Retina (tissue), 1 donor: ENCODE data around the gene FBXL19.

Experiments
- DNase-seq: peaks from one replicate; pipeline ENCODE4 v3.0.0-alpha.2; 2016

The FBXL19 gene

DNA sequence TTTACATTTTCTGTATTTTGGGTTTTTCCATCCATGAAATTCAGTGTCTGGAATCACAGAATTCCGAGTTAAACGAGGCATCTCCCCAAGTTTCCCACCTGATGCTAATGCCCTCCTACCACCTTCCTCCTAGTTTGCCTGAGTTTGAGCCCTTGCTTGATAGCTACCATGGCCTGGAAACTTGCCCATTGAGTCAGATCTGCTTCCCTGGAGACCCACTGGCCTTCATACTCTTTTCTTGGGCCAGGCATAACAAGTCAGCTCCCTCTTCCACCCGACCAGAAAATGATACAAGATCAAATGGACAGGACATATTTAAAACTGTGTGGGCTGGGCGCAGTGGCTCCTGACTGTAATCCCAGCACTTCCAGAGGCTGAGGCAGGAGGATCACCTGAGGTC, 44.4 kb downstream of the FBXL19 start:
- DNase-seq, result no peak

DNA sequence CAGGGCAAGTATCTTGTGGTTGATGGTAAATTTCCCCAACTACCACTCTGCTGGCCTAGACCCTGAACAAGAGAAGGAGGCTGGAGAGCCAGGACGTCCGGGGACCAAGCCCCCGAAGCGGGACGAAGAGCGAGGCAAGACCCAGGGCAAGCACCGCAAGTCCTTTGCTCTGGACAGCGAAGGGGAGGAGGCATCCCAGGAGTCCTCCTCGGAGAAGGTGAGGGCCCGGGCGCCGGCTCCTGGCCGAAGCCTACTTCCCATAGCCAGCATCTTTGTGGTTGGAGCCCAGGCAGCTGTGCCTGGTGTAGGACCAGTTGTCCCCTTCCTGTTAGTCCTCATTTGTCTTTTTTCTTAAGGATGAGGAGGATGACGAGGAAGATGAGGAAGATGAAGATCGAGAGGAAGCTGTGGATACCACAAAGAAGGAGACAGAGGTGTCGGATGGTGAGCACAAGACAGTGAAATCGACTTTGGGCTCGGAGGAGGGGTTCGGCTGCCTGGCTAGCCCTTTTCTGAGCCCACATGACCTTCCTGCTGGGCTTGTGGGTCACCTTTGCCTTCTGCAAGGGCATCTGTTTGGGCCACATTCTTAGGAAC, 46.0 kb downstream of the FBXL19 start:
- no peak for DNase-seq

DNA sequence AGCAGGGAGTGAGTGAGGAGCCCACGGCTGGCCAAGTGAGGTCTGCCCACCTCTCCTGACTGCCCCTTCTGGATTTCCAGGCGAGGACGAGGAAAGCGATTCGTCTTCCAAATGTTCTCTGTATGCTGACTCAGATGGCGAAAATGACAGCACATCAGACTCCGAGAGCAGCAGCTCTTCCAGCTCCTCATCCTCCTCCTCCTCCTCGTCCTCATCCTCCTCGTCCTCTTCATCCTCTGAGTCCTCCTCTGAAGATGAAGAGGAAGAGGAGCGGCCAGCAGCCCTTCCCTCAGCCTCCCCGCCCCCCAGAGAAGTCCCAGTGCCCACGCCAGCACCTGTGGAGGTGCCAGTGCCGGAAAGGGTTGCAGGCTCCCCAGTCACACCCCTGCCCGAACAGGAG, 47.9 kb downstream of the FBXL19 start:
- no peak for DNase-seq

DNA sequence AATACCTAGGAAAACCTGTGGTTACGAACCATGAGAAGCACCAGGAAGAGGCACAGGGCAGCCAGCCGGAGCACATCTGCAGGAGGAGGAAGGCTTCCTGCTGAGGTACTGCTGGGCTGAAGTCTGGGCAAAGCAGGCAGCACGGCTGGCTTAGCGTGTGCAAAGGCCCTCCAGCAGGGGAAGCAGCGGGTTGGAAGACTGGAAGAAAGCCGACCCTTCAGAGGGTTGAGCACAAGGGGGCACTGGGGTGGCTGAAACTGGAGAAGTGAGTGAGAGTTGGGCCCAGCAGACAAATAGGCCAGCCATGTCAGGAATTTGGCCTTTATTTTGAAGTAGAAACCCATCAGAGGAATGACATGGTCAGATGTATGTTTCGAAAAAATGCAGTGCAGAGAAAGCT, 49.5 kb downstream of the FBXL19 start:
- no peak for DNase-seq

DNA sequence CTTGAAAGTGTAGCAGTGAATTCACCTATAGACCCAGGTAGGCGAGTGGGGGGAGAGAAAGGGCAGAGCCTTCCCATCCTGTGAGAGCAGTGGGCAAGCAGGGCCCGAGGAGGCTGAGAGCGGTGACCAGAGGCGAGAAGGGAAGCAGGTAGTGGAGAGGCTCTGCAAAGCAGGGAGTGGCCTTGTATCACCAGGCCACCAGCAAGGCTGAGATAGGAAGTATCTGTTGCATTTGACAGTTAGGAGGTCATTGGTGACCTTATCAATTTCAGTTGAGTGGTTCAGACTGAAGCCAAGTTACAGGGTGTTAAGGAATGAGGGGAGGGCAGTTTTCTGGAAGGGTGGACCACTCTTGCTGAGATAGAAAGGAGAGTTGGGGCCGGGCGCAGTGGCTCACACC, 51.0 kb downstream of the FBXL19 start:
- DNase-seq, result no peak

DNA sequence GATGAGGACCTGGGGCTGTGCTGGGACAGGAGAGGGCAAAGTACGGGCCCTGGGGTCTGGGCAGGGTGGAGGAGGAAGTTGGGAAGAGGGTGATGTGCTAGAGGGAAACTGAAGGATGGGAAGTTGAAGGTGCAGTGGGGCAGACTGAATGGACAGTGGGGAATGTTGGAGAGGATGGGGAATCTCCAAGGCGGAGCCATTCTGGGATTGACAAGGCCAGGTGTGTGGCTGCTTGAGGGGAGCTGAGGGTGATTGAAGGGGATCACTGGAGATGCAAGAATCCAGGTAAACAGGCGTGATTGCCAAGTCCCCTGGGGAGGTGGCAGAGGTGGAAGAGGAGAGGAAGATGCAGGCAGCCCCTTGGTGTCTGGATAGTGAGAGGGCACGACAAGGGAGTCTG, 53.1 kb downstream of the FBXL19 start:
- no peak for DNase-seq

DNA sequence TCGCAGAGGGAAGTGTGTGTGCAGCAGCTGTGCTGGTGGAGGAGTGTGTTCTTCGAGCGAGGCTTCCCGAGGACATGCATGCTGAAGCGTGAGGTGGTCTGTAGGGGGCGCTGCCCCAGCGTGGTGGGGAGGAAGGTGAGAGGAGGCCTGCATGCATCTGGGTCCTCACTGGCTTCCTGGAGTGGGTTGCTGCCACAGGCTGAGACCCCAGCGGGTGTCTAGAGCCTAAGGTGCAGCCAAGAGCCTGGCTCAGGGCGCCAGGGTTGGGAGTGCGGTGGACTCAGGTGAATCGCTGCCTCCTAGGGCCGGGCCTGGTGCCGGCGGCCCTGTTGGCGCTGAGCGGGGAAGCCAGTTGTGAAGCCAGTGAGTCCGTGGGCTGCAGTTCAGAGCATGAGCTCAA, 54.1 kb downstream of the FBXL19 start:
- no peak for DNase-seq

DNA sequence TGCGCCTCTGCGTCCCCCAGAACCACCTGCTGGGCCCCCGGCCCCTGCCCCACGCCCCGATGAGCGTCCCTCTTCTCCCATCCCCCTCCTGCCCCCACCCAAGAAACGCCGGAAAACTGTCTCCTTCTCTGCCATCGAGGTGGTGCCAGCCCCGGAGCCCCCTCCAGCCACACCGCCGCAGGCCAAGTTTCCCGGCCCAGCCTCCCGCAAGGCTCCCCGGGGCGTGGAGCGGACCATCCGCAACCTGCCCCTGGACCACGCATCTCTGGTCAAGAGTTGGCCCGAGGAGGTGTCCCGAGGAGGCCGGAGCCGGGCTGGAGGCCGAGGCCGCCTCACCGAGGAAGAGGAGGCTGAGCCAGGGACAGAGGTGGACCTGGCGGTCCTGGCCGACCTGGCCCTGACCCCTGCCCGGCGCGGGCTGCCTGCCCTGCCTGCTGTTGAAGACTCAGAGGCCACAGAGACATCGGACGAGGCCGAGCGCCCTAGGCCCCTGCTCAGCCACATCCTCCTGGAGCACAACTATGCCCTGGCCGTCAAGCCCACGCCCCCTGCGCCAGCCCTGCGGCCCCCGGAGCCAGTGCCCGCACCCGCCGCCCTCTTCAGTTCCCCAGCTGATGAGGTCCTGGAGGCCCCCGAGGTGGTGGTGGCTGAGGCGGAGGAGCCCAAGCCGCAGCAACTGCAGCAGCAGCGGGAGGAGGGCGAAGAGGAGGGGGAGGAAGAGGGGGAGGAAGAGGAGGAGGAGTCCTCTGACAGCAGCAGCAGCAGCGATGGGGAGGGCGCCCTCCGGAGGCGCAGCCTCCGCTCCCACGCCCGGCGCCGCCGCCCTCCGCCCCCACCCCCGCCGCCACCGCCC, 56.0 kb downstream of the FBXL19 start:
- DNase-seq, result no peak

DNA sequence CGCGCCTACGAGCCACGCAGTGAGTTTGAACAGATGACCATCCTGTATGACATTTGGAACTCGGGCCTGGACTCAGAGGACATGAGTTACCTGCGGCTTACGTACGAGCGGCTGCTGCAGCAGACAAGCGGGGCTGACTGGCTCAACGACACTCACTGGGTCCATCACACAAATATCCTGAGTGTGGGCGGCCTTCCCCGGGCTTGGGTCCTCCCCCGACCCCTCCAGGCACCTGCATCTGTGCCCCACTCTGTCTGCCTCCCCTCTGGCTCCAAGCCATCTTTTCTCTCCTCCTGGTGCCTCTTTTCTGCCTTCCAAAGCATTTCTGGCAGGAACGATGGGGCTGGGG, 56.6 kb downstream of the FBXL19 start:
- no peak for DNase-seq

DNA sequence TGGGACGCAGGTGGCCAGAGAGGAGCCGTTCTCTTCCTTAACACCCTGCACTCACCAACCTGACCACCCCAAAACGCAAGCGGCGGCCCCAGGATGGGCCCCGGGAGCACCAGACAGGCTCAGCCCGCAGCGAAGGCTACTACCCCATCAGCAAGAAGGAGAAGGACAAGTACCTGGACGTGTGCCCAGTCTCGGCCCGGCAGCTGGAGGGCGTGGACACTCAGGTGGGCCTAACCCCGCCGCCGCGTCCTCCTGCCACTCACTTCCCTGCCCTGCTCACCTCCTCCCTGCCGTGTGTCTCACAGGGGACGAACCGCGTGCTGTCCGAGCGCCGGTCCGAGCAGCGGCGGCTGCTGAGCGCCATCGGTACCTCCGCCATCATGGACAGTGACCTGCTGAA, 57.1 kb downstream of the FBXL19 start:
- no peak for DNase-seq

DNA sequence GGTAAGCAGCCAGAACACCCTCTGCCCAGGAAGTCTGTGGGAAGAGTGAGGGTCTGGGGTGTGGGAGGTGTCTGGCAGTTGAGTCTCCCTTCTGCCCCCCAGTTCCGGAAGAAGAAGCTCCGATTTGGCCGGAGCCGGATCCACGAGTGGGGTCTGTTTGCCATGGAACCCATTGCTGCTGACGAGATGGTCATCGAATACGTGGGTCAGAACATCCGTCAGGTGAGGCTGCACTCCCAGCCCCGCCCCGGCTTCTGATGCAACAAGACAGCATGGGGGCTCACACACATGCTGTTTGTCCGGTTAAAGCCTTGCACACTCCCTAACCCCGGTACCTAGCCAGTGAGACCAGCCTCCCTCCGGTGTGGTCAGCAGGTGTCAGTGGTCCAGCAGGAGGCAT, 57.6 kb downstream of the FBXL19 start:
- DNase-seq, result no peak

DNA sequence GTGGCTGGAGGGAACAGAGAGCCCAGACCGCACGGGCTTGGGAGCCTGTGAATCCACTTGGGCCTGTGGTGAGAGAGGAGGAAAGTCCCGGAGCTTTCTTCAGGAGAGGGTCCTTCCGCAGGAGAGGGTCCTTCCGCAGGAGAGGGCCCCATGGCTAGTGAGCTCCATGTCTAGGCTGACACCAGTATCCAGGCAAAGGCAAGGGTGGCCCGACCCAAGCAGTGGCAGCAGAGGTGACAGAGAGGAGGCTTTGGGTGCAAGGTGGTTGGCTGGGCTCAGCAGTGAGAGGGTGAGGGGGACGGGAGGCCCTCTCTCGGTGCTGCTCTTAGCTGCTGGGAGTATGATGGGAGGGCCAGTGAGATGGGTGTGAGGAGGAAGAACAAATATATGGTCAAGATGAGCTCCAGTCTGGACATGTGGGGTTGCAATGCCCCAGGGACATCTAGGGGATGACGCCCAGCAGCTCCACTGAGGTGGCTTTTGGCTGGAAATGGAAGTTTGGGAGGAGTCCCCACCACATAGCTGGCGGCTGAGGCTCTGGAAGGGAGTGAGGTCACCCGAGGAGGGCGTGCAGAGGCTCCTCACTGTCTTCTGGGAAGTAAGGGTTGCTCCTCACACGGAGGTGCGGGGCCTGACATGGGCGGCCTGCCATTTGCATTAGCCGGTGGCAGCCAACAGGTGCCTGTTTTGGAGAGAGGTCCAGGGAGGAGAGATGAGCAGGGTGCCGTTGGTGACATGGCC, 59.3 kb downstream of the FBXL19 start:
- DNase-seq, result no peak

DNA sequence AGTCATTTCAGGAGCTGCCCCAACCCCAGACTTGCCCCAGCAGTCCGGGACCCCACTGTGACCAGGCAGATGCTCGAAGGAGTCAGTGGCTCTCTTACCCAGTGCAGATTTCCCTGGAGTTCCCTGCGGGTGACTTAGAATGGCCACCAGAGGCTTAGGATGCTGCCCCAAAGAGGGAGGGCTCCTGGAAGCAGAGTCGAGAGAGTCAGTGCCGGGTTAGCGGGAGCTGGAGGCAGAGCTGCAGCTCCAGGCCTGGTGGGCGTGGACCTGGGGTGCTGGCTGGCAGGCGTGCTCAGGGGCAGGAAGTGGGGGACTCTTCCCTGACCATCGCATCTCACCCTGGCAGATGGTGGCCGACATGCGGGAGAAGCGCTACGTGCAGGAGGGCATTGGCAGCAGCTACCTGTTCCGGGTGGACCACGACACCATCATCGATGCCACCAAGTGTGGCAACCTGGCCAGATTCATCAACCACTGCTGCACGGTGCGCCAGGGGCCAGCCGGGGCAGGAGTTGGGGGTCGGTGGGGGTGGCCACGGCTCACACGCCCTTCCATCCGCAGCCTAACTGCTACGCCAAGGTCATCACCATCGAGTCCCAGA, 60.0 kb downstream of the FBXL19 start:
- DNase-seq, result no peak

DNA sequence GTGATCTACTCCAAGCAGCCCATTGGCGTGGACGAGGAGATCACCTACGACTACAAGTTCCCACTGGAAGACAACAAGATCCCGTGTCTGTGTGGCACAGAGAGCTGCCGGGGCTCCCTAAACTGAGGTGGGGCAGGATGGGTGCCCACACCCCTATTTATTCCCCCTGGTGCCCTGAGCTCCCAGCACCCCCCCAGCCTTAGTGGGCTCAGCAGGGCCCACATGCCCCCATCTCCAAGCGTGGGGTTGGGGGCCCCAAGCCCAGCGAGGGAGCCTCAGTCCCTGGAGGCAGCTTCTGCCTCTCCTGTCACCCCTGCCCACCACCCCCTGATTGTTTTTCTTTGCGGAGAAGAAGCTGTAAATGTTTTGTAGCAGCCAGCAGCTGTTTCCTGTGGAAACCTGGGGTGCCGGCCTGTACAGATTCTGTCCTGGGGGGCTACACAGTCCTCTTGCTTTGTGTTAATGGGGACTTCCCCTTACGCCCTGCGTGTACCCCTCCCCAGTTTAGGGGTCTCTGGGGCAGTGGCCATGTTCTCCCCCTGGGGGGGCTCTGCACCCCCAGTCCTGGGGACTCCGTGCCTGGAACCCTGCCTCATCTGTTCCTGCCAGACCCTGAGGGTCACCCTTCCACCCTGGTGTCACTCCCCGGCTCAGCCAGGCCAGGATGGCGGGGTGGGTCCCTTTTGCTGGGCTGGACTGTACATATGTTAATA, 60.7 kb downstream of the FBXL19 start:
- DNase-seq, result no peak

DNA sequence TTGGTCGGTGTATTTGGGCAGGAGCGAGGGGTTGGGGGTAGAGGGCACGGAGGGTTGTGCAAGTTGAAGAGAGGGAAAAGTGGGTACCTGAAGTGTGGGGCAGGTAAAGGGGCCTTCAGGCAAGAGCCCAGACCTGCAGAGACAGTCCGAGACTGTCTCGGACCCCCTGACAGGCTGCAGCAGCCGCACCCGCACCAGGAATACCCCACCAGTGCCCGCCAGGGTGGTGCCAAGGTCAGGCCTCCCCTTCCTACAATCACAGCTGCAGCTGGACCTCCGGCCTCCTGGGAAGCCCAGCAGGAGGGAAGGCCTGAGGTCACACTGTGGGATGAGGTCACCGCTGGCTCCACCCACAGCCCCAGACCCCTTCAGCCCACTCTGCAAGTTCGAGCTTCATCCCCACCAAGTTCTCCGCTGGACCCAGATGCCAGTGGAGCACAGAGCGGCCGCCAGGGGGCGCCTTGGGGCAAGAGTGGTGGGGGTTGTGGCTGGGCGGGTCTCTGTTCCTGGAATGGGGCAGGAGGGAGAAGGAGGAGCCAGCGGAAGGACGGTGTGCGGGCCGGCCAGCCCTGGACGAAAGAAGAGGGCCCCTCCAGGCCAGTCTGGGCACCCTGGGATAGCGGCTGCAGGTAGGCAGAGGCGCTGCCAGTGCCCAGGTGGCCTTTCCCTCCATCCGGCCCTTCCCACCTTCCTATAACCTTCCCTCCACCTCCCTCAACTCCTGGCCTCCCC, 61.5 kb downstream of the FBXL19 start, which contains the start of gene HSD3B7:
Gene HSD3B7, plus strand, starts transcription at position 539 of the 732 bp plus-strand sequence. CDS start 452 bp downstream, outside the sequence.
- DNase-seq, result peak; percentile 87

DNA sequence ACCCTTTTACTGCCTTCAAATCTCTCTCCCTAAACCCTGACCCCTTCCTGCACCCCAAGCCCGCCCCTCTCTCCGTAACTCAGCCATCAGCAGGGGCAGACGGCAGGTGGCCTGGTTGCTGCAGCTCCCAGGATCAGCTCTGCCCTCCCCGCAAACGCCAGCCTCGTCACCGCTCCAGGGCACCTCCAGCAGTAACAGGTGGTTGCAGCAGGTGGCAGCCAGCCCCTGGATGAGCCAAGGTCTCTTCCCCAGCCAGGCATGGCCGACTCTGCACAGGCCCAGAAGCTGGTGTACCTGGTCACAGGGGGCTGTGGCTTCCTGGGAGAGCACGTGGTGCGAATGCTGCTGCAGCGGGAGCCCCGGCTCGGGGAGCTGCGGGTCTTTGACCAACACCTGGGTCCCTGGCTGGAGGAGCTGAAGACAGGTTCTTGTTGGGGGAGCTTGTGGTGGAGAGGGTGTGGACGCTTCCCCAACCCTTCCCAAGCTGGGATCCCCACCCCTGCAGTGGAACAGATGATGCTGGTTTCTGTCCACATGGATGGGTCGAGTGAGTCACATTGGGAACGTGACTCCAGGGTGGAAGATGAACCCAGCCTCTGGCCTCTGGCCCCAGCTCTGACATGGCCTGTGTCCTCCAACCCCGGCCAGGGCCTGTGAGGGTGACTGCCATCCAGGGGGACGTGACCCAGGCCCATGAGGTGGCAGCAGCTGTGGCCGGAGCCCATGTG, 62.2 kb downstream of the FBXL19 start:
- no peak for DNase-seq

DNA sequence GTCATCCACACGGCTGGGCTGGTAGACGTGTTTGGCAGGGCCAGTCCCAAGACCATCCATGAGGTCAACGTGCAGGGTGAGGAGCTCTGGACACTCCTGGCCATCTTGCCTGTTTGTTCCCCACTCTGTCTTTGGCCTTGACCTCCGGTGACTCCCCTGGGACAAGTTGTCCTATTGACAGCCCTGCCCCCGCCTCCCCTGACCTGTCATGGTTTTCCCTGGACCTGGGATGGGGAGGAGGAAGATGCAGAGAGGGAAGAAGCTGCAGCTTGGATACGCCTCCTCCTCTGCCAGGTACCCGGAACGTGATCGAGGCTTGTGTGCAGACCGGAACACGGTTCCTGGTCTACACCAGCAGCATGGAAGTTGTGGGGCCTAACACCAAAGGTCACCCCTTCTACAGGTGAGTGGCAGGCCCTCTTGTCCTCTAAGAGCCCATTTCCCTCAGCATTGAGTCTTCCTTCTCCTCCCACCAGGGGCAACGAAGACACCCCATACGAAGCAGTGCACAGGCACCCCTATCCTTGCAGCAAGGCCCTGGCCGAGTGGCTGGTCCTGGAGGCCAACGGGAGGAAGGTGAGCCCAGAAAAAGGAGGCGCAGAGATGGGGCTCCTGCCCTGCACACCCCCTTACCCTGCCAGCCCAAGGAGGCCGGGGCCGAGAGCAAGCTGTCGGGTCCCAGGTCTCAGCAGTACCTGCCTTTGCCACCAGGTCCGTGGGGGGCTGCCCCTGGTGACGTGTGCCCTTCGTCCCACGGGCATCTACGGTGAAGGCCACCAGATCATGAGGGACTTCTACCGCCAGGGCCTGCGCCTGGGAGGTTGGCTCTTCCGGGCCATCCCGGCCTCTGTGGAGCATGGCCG, 63.0 kb downstream of the FBXL19 start:
- no peak for DNase-seq

DNA sequence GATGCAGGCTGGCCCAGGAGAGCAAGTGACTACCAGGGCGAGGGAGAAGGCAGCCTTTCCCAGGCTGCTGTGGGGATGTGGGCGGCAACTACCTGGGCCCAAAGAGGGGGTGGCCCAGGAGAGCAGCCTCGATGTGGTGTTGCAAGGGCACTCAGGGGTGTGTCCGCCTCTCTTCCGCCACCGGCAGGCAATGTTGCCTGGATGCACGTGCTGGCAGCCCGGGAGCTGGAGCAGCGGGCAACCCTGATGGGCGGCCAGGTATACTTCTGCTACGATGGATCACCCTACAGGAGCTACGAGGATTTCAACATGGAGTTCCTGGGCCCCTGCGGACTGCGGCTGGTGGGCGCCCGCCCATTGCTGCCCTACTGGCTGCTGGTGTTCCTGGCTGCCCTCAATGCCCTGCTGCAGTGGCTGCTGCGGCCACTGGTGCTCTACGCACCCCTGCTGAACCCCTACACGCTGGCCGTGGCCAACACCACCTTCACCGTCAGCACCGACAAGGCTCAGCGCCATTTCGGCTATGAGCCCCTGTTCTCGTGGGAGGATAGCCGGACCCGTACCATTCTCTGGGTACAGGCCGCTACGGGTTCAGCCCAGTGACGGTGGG, 64.3 kb downstream of the FBXL19 start:
- DNase-seq, result no peak

DNA sequence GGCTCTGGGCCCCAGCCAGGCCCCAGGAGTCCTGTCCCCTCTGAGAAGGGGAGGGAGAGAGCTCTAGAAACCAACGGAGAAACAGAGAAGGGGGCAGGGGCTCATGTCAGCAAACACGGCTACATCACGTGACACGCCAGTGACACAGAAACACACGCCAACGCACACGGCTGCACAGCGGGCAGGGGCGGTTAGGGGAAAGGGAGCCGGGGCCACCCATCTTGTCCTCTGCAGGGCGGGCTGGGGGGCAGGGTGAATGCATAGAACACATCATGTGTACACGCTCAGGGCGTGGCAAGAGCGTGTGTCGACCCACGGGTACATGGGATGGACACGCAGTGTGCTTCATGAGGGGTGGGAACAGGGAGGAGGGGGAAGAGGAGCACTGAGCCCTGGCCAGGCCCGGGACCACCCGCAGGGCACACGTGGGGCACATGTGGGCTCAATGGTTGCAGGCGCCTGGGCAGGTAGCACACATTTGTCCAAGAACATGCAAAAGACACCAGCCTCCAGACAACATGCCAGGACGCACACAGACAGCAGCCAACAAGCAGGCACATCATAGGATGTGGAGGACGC, 66.2 kb downstream of the FBXL19 start:
- no peak for DNase-seq

DNA sequence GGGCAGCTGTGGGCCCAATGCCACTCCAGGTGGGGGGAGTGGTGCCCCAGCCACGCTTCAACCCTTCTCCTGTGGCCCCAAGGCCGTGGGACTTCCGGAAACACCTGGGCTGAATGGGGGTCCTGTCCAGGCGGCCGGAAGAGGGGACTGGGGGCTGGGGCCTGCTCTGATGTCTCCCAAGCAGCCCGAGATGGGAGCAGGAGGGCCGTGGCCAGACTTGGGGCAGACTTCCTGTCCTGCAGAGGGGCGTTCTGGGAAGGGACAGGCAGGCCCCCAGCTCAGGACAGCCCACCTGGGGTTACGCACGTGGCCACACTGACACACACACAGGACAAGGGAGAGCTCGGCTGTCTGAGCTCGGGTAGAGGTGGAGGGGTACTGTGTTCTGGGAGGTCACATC, 66.7 kb downstream of the FBXL19 start:
- no peak for DNase-seq
